Neuronal stem cell (in vitro differentiated cells): ENCODE measurements around the gene WEE1.
A peak's percentile ranks its signal among the peaks of the same experiment; 100 is the strongest.

Source experiments
- DNase-seq: peaks from one replicate; pipeline ENCODE4 v3.0.0-alpha.2; 2013; ENCODE audit warnings: low spot score
- H2AFZ ChIP-seq: one replicate; pipeline ENCODE4 v1.6.1; 2013; ENCODE audit warnings: mild to moderate bottlenecking, low read length, inconsistent platforms
- H2AK5ac ChIP-seq: 2 replicates; pipeline ENCODE4 v1.6.1; 2013; ENCODE audit warnings: low read depth, mild to moderate bottlenecking, inconsistent platforms, low read length, moderate library complexity, mixed read lengths
- H2BK120ac ChIP-seq: 2 replicates; pipeline ENCODE4 v1.6.1; 2013; ENCODE audit warnings: low read depth, mild to moderate bottlenecking, inconsistent platforms, low read length, moderate library complexity, mixed read lengths
- H2BK12ac ChIP-seq: one replicate; pipeline ENCODE4 v1.6.1; 2013; ENCODE audit warnings: low read length, inconsistent platforms
- H2BK15ac ChIP-seq: 2 replicates; pipeline ENCODE4 v1.6.1; 2013; ENCODE audit warnings: mild to moderate bottlenecking, low read length, inconsistent platforms, mixed read lengths
- H2BK5ac ChIP-seq: one replicate; pipeline ENCODE4 v1.6.1; 2013; ENCODE audit warnings: inconsistent platforms, mild to moderate bottlenecking, low read length, moderate library complexity
- H3K14ac ChIP-seq: one replicate; pipeline ENCODE4 v1.6.1; 2013; ENCODE audit warnings: low read length, inconsistent platforms
- H3K18ac ChIP-seq: 2 replicates; pipeline ENCODE4 v1.6.1; 2013; ENCODE audit warnings: low read length, inconsistent platforms
- H3K23ac ChIP-seq: 2 replicates; pipeline ENCODE4 v1.6.1; 2013; ENCODE audit warnings: low read depth, mild to moderate bottlenecking, mixed read lengths, low read length, inconsistent platforms; ENCODE audit not compliant: poor library complexity
- H3K27ac ChIP-seq: replicated peaks from 3 replicates; pipeline ENCODE4 v1.5.1; 2013; ENCODE audit warnings: low read length, inconsistent platforms
- H3K27me3 ChIP-seq, 3 experiments: 2 replicates each; pipeline ENCODE4 v1.6.1; 2013; ENCODE audit warnings: low read length in 3 of 3, mild to moderate bottlenecking in 2 of 3, inconsistent platforms in 1 of 3, low read depth in 1 of 3, mixed read lengths in 1 of 3, moderate library complexity in 1 of 3; ENCODE audit not compliant: control insufficient read depth in 3 of 3, insufficient read depth in 3 of 3
- H3K36me3 ChIP-seq, 2 donors: replicated peaks in 1 of 2; 2 replicates each; pipeline ENCODE4 v1.6.1; 2013; ENCODE audit warnings: low read length in 2 of 2; ENCODE audit not compliant: control insufficient read depth in 2 of 2, insufficient read depth in 2 of 2
- H3K4ac ChIP-seq: 2 replicates; pipeline ENCODE4 v1.6.1; 2013; ENCODE audit warnings: inconsistent platforms, mild to moderate bottlenecking, low read length, moderate library complexity
- H3K4me1 ChIP-seq, 2 donors: 1 replicate in 1 of 2; 2 replicates in 1 of 2; pipeline ENCODE4 v1.6.1; 2013; ENCODE audit warnings: low read length in 2 of 2, low read depth in 1 of 2; ENCODE audit not compliant: control insufficient read depth in 2 of 2, insufficient read depth in 1 of 2
- H3K4me2 ChIP-seq: one replicate; pipeline ENCODE4 v1.6.1; 2013; ENCODE audit warnings: mild to moderate bottlenecking, low read length, inconsistent platforms; ENCODE audit not compliant: insufficient read depth, poor library complexity, severe bottlenecking
- H3K4me3 ChIP-seq, 2 donors: 2 replicates each; pipeline ENCODE4 v1.5.1; 2013; ENCODE audit warnings: low read length in 2 of 2, mild to moderate bottlenecking in 2 of 2, inconsistent platforms in 1 of 2, moderate library complexity in 1 of 2
- H3K79me1 ChIP-seq: one replicate; pipeline ENCODE4 v1.6.1; 2013; ENCODE audit warnings: low read depth, mild to moderate bottlenecking, inconsistent platforms, low read length, moderate library complexity
- H3K9ac ChIP-seq: one replicate; pipeline ENCODE4 v1.6.1; 2013; ENCODE audit warnings: mild to moderate bottlenecking, low read depth, low read length, inconsistent platforms; ENCODE audit not compliant: poor library complexity
- H3K9me3 ChIP-seq, 2 donors: replicated peaks in 1 of 2; 2 replicates each; pipeline versions ENCODE3 to v1.6.1; 2013; ENCODE audit warnings: low read length in 2 of 2, mild to moderate bottlenecking in 2 of 2, inconsistent platforms in 1 of 2, low read depth in 1 of 2, mixed read lengths in 1 of 2, moderate library complexity in 1 of 2; ENCODE audit not compliant: control insufficient read depth in 2 of 2, insufficient read depth in 1 of 2
- H4K8ac ChIP-seq: one replicate; pipeline ENCODE4 v1.6.1; 2013; ENCODE audit warnings: low read depth, mild to moderate bottlenecking, inconsistent platforms, low read length, moderate library complexity
- H4K91ac ChIP-seq: one replicate; pipeline ENCODE4 v1.6.1; 2013; ENCODE audit warnings: low read length, low read depth, mild to moderate bottlenecking, inconsistent platforms; ENCODE audit not compliant: poor library complexity
- WGBS, 2 donors: extraction: QIAGEN DNeasy Blood & Tissue Kit; methylation state at CpG; one replicate each; pipeline ENCODE4 v1.1.7; 2013; ENCODE audit warnings: missing lambda C conversion rate in 2 of 2, mixed read lengths in 1 of 2; ENCODE audit not compliant: insufficient read length in 2 of 2, insufficient replicate concordance in 1 of 2; ENCODE audit errors: extremely low coverage in 2 of 2; 5-methylcytosine and 5-hydroxymethylcytosine counted together

WEE1 gene

DNA sequence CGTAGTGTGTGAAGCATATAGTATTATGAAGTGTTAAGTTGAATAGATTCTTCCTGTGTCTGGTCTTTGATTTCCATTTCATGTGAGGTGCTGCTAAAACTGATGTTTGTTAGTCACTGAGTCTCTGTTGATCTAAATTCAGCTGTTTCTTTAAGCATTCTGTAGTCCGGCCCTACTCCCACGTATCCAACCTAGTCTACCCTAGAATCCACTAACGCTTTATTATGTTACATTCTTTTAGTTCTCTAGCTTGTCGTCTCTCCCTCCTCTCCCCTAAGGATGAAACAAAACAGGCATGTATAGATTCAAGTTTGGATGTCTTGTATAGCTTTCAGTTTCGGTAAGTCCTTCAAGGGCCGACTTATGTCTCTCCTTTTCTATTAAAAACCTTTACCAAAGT lies 4.1 kb downstream of the WEE1 start:
- Histone ChIP-seq H3K23ac (no peak overlapping the region), H3K9ac (no peak overlapping the region), H2BK120ac (no peak overlapping the region), H2BK12ac (no peak overlapping the region), H3K79me1 (peaks cover 3% of the 10 kb centered on the region), H3K14ac (no peak overlapping the region), H2AFZ (no peak overlapping the region), H2AK5ac (no peak overlapping the region), H3K9me3 (no peaks in the 10 kb centered on the region), H3K18ac (no peak overlapping the region), H2BK5ac (no peak overlapping the region), H3K4me2 (no peak overlapping the region), H3K4me3 (peak overlapping the region in 1 of 2 donors; percentile 91), H3K27ac (no peak overlapping the region), H3K36me3 (peaks cover 18 to 76% of the 10 kb centered on the region in 2 donors), H2BK15ac (no peak overlapping the region), H3K4me1 (peaks cover 0 to 14% of the 10 kb centered on the region in 2 donors), H3K27me3 (no peaks in the 10 kb centered on the region), H3K4ac (no peak overlapping the region), H4K91ac (no peak overlapping the region), H4K8ac (no peak overlapping the region)
- no CpG with 5 or more reads among the region's 7 CpGs for WGBS, 2 donors
- no peak for DNase-seq

DNA sequence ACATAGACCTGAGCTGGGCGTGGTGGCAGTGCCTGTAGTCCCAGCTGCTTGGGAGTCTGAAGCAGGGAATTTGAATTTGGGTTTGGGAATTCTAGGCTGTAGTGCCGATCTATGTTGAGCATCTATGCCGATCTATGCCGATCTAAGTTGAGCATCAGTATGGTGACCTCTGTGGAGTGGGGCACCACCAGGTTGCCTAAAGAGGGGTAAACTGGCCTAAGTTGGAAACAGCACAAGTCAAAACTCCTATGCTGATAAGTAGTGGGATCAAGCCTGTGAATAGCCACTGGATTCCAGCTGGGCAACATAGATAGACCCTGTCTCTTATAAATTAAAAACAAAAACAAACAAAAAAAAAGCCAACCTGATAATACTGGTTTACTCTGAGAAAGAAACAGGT lies 7.4 kb downstream of the WEE1 start:
- Histone ChIP-seq H3K36me3 (peaks cover 34 to 98% of the 10 kb centered on the region in 2 donors), H2BK12ac (no peak overlapping the region), H3K4me1 (peaks cover 0 to 14% of the 10 kb centered on the region in 2 donors), H3K9me3 (no peaks in the 10 kb centered on the region), H2AFZ (no peak overlapping the region), H2BK5ac (no peak overlapping the region), H3K27me3 (no peaks in the 10 kb centered on the region), H2BK120ac (no peak overlapping the region), H3K23ac (no peak overlapping the region), H3K4me2 (no peak overlapping the region), H2AK5ac (no peak overlapping the region), H3K4ac (no peak overlapping the region), H4K91ac (no peak overlapping the region), H4K8ac (no peak overlapping the region), H3K79me1 (peaks cover 3% of the 10 kb centered on the region), H3K4me3 (peak overlapping the region in 1 of 2 donors; percentile 62), H3K9ac (no peak overlapping the region), H3K27ac (no peak overlapping the region), H3K14ac (no peak overlapping the region), H3K18ac (no peak overlapping the region), H2BK15ac (no peak overlapping the region)
- no CpG with 5 or more reads among the region's 4 CpGs for WGBS, 2 donors
- DNase-seq = no peak

DNA sequence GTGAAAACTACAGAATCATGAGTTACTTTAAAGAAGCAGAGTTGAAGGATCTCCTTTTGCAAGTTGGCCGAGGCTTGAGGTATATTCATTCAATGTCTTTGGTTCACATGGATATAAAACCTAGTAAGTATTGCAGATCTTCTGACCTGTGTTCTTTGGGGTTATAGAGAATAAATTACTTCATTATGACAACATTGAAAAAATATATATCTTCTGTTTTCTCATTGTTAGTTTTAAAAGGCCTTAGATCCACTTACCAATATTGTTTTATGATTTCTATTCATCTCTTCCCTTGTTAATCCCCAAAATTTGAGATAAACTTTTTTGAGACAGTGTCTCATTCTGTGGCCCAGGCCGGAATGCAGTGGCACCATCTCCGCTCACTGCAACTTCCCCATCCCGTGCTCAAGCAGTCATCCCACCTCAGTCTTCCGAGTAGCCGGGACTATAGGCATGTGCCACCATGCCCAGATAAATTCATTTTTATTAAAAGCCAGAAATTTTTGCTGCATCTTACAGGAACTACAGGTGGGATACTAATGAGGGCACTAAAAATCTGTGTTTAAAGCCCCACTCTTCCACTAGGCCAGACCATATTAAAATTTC lies 8.2 kb downstream of the WEE1 start:
- no CpG with 5 or more reads among the region's 6 CpGs for WGBS, 2 donors
- Histone ChIP-seq H3K23ac (no peak overlapping the region), H3K36me3 (peaks cover 37 to 98% of the 10 kb centered on the region in 2 donors), H3K9ac (no peak overlapping the region), H3K79me1 (peaks cover 3% of the 10 kb centered on the region), H3K14ac (no peak overlapping the region), H2AFZ (no peak overlapping the region), H3K18ac (no peak overlapping the region), H2BK5ac (no peak overlapping the region), H3K4me1 (peaks cover 0 to 12% of the 10 kb centered on the region in 2 donors), H2BK15ac (no peak overlapping the region), H4K91ac (no peak overlapping the region), H4K8ac (no peak overlapping the region), H3K4me2 (no peak overlapping the region), H2AK5ac (no peak overlapping the region), H2BK120ac (no peak overlapping the region), H3K9me3 (no peaks in the 10 kb centered on the region), H3K4ac (no peak overlapping the region), H3K27me3 (no peaks in the 10 kb centered on the region), H2BK12ac (no peak overlapping the region), H3K4me3 (no peak overlapping the region), H3K27ac (no peak overlapping the region)
- DNase-seq = no peak

DNA sequence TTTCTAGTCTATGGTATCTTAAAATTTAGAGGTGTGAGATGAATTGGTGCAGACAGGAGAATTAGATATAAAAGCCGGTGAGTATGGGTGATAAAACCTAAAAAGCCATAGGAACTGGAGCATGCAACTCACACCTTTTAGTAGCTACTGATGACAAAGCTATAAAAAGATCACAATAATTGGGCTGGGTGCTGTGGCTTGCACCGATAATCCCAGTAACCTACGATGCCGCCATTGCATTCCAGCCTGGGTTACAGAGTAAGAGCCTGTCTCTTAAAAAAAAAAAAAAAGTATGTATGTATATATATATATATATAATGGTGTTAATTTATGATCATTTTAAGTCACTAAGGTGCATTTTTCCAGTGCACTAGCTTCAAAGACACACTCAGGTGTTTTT lies 17.2 kb downstream of the WEE1 start:
- Histone ChIP-seq H3K27ac (no peak overlapping the region), H3K27me3 (no peaks in the 10 kb centered on the region), H4K91ac (no peak overlapping the region), H3K18ac (no peak overlapping the region), H3K36me3 (peaks cover 18 to 51% of the 10 kb centered on the region in 2 donors), H2BK15ac (no peak overlapping the region), H3K4me1 (no peaks in the 10 kb centered on the region), H4K8ac (no peak overlapping the region), H3K14ac (no peak overlapping the region), H3K9me3 (no peaks in the 10 kb centered on the region), H3K4ac (no peak overlapping the region), H3K9ac (no peak overlapping the region), H2BK12ac (no peak overlapping the region), H2BK5ac (no peak overlapping the region), H2BK120ac (no peak overlapping the region), H3K79me1 (peaks cover 3% of the 10 kb centered on the region), H3K4me2 (no peak overlapping the region), H2AFZ (no peak overlapping the region), H3K4me3 (no peak overlapping the region), H2AK5ac (no peak overlapping the region), H3K23ac (no peak overlapping the region)
- WGBS, 2 donors = no CpG with 5 or more reads among the region's 4 CpGs
- no peak for DNase-seq
